Measurements from ENCODE around the gene COIL. TPM values are rescaled to one million over a fixed set of nuclear protein-coding genes. Genes with fewer than 3 reads are reported as not detected.
"Not testable (repeated sequence)": the region's sequence is repeated elsewhere in the genome, so short reads cannot be mapped to it uniquely, and the experiment has no call there.

COIL gene
- total and polyA plus RNA-seq, 12 donors: 5.2 to 10.3 (median 8.1) TPM

DNA sequence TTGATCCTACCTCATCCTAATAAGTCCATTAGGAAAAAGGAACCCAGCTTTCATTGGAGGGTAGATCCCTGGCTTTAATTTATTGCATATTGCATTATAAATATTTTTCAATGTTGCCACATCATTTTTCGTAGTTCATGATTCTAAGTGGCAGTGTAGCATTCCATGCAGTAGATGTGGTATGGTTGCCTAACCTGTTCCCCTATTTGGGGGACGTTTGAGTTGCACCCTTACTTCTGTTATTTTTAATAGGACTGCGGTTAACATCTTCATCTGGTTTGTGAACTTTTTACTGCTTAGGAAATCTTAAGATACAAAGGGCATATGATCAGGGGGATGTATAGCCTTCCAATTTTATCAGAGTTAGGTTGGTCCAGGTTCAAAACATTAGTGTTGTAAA lies 22.5 kb upstream of the COIL start:
- Histone ChIP-seq H3K36me3 (peaks cover 0 to 74% (median 19%) of the 10 kb centered on the region in 9 donors), H3K27me3 (no peaks in the 10 kb centered on the region), H3K4me3 (no peak overlapping the region), H3K9me3 (no peaks in the 10 kb centered on the region), H3K4me1 (peaks cover 4 to 66% (median 10%) of the 10 kb centered on the region in 9 donors), H3K27ac (no peak overlapping the region)
- TF ChIP-seq, protein P1, sequence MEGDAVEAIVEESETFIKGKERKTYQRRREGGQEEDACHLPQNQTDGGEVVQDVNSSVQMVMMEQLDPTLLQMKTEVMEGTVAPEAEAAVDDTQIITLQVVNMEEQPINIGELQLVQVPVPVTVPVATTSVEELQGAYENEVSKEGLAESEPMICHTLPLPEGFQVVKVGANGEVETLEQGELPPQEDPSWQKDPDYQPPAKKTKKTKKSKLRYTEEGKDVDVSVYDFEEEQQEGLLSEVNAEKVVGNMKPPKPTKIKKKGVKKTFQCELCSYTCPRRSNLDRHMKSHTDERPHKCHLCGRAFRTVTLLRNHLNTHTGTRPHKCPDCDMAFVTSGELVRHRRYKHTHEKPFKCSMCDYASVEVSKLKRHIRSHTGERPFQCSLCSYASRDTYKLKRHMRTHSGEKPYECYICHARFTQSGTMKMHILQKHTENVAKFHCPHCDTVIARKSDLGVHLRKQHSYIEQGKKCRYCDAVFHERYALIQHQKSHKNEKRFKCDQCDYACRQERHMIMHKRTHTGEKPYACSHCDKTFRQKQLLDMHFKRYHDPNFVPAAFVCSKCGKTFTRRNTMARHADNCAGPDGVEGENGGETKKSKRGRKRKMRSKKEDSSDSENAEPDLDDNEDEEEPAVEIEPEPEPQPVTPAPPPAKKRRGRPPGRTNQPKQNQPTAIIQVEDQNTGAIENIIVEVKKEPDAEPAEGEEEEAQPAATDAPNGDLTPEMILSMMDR (IDR thresholded peaks at IDR 0.05): no peak
- ATAC-seq (no peak), DNase-seq (no peak)
- WGBS, 2 donors: 87 to 90% methylated on average over 3 of the region's 3 CpGs
- intact Hi-C loops (cut with DNase I): no loop called here

DNA sequence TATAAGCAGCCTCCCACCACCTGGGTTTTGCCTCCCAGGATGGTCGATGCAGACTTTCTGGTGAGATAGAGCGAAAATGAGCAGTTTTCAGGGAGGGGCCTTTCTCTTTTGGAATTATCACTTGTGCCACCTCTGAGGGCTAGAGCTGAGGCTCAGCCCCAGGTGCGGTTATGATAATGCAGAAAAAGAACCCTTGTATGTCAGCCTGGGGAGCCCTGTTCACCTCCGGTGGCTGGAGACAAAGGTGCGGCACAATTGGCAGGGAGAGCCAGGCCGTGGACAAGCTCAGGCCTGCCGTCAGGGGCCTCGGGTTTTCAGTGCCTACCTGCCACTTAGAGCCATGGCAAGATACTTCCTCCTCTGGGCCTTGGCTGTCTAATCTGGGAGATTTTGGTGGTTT lies 21.5 kb upstream of the COIL start:
- TF ChIP-seq, protein P1 (IDR thresholded peaks at IDR 0.05): no peak
- ATAC-seq (no peak), DNase-seq (no peak)

DNA sequence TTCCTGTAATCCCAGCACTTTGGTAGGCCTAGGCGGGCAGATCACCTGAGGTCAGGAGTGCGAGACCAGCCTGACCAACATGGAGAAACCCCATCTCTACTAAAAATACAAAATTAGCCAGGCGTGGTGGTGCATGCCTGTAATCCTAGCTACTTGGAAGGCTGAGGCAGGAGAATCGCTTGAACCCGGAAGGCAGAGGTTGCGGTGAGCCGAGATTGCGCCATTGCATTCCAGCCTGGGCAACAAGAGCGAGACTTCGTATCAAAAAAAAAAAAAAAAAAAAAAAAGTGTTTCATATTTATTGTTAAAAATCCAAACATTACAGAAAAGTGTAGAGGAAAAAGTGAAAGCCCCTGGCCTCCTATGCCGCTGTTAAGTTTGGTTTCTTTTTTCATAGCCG lies 19.7 kb upstream of the COIL start:
- WGBS, 2 donors: 97% methylated on average over 12 of the region's 12 CpGs
- H3K4me3 ChIP-seq; H3K27me3 ChIP-seq; H3K27ac ChIP-seq; DNase-seq; intact Hi-C loops (cut with DNase I); H3K9me3 ChIP-seq; ATAC-seq: not testable (repeated sequence)
- Histone ChIP-seq H3K36me3 (peaks cover 0 to 46% (median 9%) of the 10 kb centered on the region in 9 donors), H3K4me1 (peaks cover 4 to 57% (median 12%) of the 10 kb centered on the region in 9 donors)

More for the DNA sequence above, 21.5 kb upstream of the COIL start:
- H3K4me1 ChIP-seq: peaks cover 4 to 68% (median 12%) of the 10 kb centered on the region in 9 donors
- H3K27me3 ChIP-seq: no peaks in the 10 kb centered on the region
- intact Hi-C loops (cut with DNase I): no loop called here
- 90 to 95% methylated on average over 8 of the region's 8 CpGs for WGBS, 2 donors
- peaks cover 0 to 63% (median 15%) of the 10 kb centered on the region in 9 donors for H3K36me3 ChIP-seq
- no peak overlapping the region for H3K4me3 ChIP-seq
- no peaks in the 10 kb centered on the region for H3K9me3 ChIP-seq
- H3K27ac ChIP-seq: no peak overlapping the region

DNA sequence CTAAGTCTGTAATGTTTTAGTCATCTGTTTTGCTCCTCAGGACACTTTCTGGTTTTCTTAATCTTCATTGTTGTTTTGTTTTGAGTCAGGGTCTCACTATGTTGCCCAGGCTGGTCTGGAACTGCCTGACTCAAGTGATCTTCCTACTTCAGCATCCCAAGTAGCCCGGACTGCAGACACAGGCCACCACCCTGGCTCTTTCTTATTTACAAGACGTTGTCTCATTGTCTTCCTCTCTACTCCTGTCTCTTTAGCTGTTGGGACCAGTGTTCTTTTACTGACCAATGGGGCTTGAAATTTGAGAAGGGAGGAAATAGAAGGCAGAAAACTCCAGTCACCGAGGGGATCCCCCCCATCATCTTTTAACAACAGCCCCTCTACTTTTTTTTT lies 18.2 kb upstream of the COIL start:
- H3K4me3 ChIP-seq: peak overlapping the region in 7 of 10 donors; percentile 55 to 77 (median 70)

More for the DNA sequence above, 18.2 kb upstream of the COIL start:
- intact Hi-C loops (cut with DNase I): loop anchor here in 1 of 10 donors (5.0 kb wide), 1 partner anchor 103 kb away; no protein-coding TSS in a partner anchor
- no peaks in the 10 kb centered on the region for H3K9me3 ChIP-seq
- peak overlapping the region in 7 of 10 donors; percentile 35 to 69 (median 55) for H3K27ac ChIP-seq
- no peak for DNase-seq
- peaks cover 0 to 31% (median 7%) of the 10 kb centered on the region in 9 donors for H3K36me3 ChIP-seq
- no peaks in the 10 kb centered on the region for H3K27me3 ChIP-seq
- 44 to 50% methylated on average over 3 of the region's 3 CpGs for WGBS, 2 donors
- peaks cover 4 to 43% (median 12%) of the 10 kb centered on the region in 9 donors for H3K4me1 ChIP-seq
- ATAC-seq: no peak
- TF ChIP-seq, protein P1 (IDR thresholded peaks at IDR 0.05): no peak
